Sigmoid colon (tissue), 7 donors: ENCODE measurements around the gene PDK1. TPM values are rescaled to one million over a fixed set of nuclear protein-coding genes. Genes with fewer than 3 reads are reported as not detected.
A peak's percentile ranks its signal among the peaks of the same experiment; 100 is the strongest.

Experiments used
- DNase-seq: peaks from one replicate; pipeline ENCODE4 v3.0.0-alpha.2; 2019
- H3K27ac ChIP-seq, 4 donors: fragments of 200-600 bp; sonication (generic); one replicate each; pipeline ENCODE4 v1.5.1; 2016 to 2019; ENCODE audit warnings: mild to moderate bottlenecking in 1 of 4
- H3K27me3 ChIP-seq, 3 donors: fragments of 200-600 bp; sonication (generic); one replicate each; pipeline ENCODE4 v1.5.1; 2019; ENCODE audit warnings: mild to moderate bottlenecking in 1 of 3
- H3K36me3 ChIP-seq, 4 donors: fragments of 200-600 bp; sonication (generic); one replicate each; pipeline ENCODE4 v1.5.1; 2016 to 2019
- H3K4me1 ChIP-seq, 4 donors: fragments of 200-600 bp; sonication (generic); one replicate each; pipeline ENCODE4 v1.5.1; 2017 to 2019
- H3K4me3 ChIP-seq, 4 donors: fragments of 200-600 bp; sonication (generic); one replicate each; pipeline ENCODE4 v1.5.1; 2017 to 2019; ENCODE audit warnings: mild to moderate bottlenecking in 2 of 4, moderate library complexity in 1 of 4
- H3K9me3 ChIP-seq, 4 donors: fragments of 200-600 bp in 3 of 4; sonication (generic) in 3 of 4; one replicate each; pipeline versions ENCODE4 v1.5.1 to v1.6.1; 2013 to 2019
- EP300 ChIP-seq, 4 donors: sonication (generic); formaldehyde crosslinking; IDR thresholded peaks; one replicate each; pipeline ENCODE4 v1.6.1; 2017; ENCODE audit warnings: antibody characterized with exemption in 4 of 4
- POLR2A ChIP-seq, 2 donors: fragments of 450-650 bp; IDR thresholded peaks; one replicate each; pipeline ENCODE4 v1.6.1; 2016; ENCODE audit warnings: antibody characterized with exemption in 2 of 2, mild to moderate bottlenecking in 2 of 2, moderate library complexity in 2 of 2
- POLR2AphosphoS5 ChIP-seq, 4 donors: sonication (generic); formaldehyde crosslinking; IDR thresholded peaks; one replicate each; pipeline ENCODE4 v1.6.1; 2017; ENCODE audit warnings: antibody characterized with exemption in 4 of 4
- WGBS, 2 donors: extraction: QIAGEN DNeasy Blood & Tissue Kit; methylation state at CpG; one replicate each; pipeline ENCODE4 v1.1.7; 2013; 5-methylcytosine and 5-hydroxymethylcytosine counted together
- intact Hi-C: fragments of 100-400 bp; cut with DNase I; formaldehyde crosslinking; loops from one replicate; pipeline ENCODE4 v1.15.1; 2023
- polyA plus RNA-seq, 3 donors: library from polyadenylated mRNA; stranded (reverse); fragments of 200-250 nt; gene quantifications; one replicate each; pipeline ENCODE4 v1.2.3, GENCODE V29; 2013
- total RNA-seq, 4 donors: library from RNA; depleted of rRNA; stranded (reverse); fragments of >200 nt; gene quantifications; one replicate each; pipeline ENCODE4 v1.1.0, GENCODE V29; 2016
- TF ChIP-seq, protein P1 (sequence below), 4 experiments: fragments of 450-650 bp in 3 of 4; fragments of 200-600 bp in 1 of 4; IDR thresholded peaks; one replicate each; pipeline ENCODE4 v1.5.1; 2016 to 2019; ENCODE audit warnings: antibody characterized with exemption in 4 of 4, mild to moderate bottlenecking in 3 of 4, moderate library complexity in 2 of 4
- donor health status: healthy with polysubstance abuse.
- donor health status: Bipolar disorder and iron deficiency.
- donor health status: healthy.

The PDK1 gene
- total and polyA plus RNA-seq, 7 donors: 3.5 to 15.0 (median 6.4) TPM

DNA sequence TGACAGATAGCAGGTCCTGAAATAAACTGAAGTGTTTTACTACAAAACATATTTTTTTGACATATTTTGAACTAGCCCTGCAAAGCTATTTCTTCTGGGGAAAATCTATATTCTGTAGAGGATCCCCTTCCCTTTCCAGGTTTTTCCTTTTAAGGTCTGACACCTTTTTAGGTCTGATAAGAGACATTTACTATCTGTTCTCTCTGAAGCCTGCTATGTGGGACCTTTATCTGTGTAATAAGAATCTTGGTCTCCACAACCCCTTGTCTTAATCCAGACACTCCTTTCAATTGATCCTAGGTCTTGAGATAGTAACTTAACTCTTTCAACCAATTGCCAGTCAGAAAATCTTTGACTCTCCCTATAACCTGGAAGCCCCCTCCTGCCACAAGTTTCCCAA lies 5.5 kb upstream of the PDK1 start:
- intact Hi-C loops: loop anchor here (10.0 kb wide), 1 partner anchor 504 kb away; no protein-coding TSS in a partner anchor
- TF ChIP-seq, protein P1, sequence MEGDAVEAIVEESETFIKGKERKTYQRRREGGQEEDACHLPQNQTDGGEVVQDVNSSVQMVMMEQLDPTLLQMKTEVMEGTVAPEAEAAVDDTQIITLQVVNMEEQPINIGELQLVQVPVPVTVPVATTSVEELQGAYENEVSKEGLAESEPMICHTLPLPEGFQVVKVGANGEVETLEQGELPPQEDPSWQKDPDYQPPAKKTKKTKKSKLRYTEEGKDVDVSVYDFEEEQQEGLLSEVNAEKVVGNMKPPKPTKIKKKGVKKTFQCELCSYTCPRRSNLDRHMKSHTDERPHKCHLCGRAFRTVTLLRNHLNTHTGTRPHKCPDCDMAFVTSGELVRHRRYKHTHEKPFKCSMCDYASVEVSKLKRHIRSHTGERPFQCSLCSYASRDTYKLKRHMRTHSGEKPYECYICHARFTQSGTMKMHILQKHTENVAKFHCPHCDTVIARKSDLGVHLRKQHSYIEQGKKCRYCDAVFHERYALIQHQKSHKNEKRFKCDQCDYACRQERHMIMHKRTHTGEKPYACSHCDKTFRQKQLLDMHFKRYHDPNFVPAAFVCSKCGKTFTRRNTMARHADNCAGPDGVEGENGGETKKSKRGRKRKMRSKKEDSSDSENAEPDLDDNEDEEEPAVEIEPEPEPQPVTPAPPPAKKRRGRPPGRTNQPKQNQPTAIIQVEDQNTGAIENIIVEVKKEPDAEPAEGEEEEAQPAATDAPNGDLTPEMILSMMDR (IDR thresholded peaks at IDR 0.05): no peak
- no peak for TF ChIP-seq EP300 (IDR thresholded peaks at IDR 0.05)
- TF ChIP-seq POLR2A (IDR thresholded peaks at IDR 0.05): no peak
- TF ChIP-seq POLR2AphosphoS5 (IDR thresholded peaks at IDR 0.05): no peak
- Histone ChIP-seq H3K9me3 (no peaks in the 10 kb centered on the region), H3K27ac (no peak overlapping the region), H3K4me3 (no peak overlapping the region), H3K4me1 (peaks cover 0 to 5% (median 0%) of the 10 kb centered on the region in 4 donors), H3K27me3 (no peaks in the 10 kb centered on the region), H3K36me3 (no peaks in the 10 kb centered on the region)
- DNase-seq: no peak

DNA sequence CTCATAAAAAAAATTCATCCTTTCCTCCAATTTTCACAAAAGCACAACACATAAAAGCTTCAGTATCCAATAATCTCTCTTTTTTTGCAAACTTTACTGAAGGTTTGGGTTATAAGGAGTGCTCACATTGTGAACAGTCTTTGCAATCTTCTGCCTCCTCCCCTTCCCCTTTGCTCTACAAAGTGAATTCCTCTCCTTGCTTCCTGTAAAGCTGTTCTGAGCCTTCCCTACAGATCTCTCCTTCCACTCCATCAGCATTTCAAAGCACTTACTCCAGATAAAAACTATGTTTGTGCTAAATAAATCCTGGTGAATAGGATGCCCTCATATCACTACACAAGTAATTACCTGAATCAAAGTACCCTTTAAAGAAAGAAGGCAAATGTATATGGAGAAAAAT lies 4.6 kb upstream of the PDK1 start:
- TF ChIP-seq POLR2A (IDR thresholded peaks at IDR 0.05): no peak
- no peak for TF ChIP-seq POLR2AphosphoS5 (IDR thresholded peaks at IDR 0.05)
- TF ChIP-seq EP300 (IDR thresholded peaks at IDR 0.05): no peak
- TF ChIP-seq, protein P1 (IDR thresholded peaks at IDR 0.05): no peak
- intact Hi-C loops: loop anchor here (10.0 kb wide), 1 partner anchor 504 kb away; no protein-coding TSS in a partner anchor

DNA sequence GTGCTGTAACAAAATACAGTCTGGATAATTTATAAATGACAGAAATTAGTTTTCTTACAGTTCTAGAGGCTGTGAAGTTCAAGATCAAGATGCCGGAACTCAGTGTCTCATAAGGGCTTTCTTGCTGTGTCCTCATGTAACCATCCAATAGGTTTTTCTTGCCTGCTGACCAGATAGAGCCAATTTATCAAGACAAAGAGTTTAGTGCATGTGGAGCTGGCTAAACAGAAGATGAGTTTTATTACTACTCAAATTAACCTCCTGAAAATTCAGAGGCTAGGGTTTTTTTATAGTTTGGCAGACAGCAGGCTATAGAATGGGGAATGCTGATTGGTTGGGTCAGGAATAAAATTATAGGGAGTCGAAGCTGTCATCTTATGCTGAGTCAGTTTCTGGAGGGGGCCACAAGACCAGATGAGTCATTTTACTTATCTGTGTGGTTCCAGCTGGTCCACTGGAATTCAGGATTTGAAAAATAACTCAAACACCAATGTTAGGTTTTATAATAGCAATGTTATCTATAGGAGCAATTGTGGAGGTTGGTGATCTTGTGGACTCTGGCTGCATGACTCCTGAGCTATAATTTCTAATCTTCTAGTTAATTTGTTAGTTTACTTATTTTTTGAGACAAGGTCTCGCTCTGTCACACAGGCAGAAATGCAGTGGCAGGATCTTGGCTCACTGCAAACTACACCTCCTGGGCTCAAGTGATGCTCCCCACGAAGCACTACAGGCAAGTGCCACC lies 3.2 kb upstream of the PDK1 start:
- H3K27ac ChIP-seq: no peak overlapping the region
- intact Hi-C loops: loop anchor here (10.0 kb wide), 1 partner anchor 502 kb away; no protein-coding TSS in a partner anchor
- TF ChIP-seq EP300 (IDR thresholded peaks at IDR 0.05) (no peak), POLR2A (IDR thresholded peaks at IDR 0.05) (no peak), POLR2AphosphoS5 (IDR thresholded peaks at IDR 0.05) (no peak)
- TF ChIP-seq, protein P1 (IDR thresholded peaks at IDR 0.05): no peak

More for the DNA sequence above, 4.6 kb upstream of the PDK1 start:
- no peaks in the 10 kb centered on the region for H3K36me3 ChIP-seq
- no peaks in the 10 kb centered on the region for H3K9me3 ChIP-seq
- H3K27me3 ChIP-seq: no peaks in the 10 kb centered on the region
- H3K4me3 ChIP-seq: no peak overlapping the region
- H3K4me1 ChIP-seq: peaks cover 0 to 5% (median 0%) of the 10 kb centered on the region in 4 donors
- H3K27ac ChIP-seq: no peak overlapping the region
- no peak for DNase-seq

DNA sequence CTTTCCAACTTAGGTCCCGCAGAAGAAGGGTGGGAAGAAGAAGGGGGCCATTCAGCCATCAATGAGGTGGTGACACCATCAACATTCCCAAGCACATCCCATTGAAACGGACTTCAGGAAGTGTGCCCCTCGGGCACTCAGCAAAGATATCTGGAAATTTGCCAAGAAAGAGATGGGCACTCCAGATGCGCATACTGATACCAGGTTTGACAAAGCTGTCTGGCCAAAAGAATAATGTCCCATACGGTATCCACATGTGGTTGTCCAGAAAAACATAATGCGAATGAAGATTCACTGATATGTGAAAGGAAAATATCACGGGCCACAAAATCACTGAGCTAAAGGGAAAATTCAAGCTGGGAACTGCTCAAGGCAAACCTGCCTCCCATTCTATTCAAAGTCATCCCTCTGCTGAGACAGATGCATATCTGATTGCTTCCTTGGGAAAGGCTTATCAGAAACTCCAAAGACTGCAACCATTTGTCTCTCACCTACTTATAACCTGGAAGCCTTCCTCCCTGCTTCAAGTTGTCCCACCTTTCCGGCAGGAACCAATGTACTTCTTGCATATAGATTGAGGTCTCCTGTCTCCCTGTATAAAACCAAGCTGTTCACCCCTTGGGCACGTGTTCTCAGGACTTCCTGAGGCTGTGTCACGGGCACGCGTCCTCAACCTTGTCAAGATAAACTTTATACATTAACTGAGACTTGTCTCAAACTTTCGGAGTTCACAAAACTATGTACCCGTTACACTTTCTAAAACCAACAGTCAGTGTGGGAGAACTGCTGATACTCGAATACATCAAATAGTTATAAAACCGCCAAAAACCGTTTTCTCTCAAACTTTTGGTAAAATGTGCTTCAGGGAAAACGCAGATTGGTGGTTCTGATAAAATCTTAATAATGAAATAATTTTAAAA lies 1.3 kb upstream of the PDK1 start:
- peaks cover 0 to 17% (median 10%) of the 10 kb centered on the region in 4 donors for H3K4me1 ChIP-seq
- TF ChIP-seq EP300 (IDR thresholded peaks at IDR 0.05) (no peak), POLR2AphosphoS5 (IDR thresholded peaks at IDR 0.05) (no peak), POLR2A (IDR thresholded peaks at IDR 0.05) (no peak)
- TF ChIP-seq, protein P1 (IDR thresholded peaks at IDR 0.05): no peak
- peak overlapping the region; percentile 48 to 98 (median 82) for H3K4me3 ChIP-seq
- intact Hi-C loops: loop anchor here (5.0 to 10.0 kb wide), 2 partner anchors 452 to 500 kb away; partner anchors contain the start of gene DLX2
- peak overlapping the region; percentile 85 to 96 (median 91) for H3K27ac ChIP-seq
- H3K27me3 ChIP-seq: no peaks in the 10 kb centered on the region
- H3K36me3 ChIP-seq: no peaks in the 10 kb centered on the region
- DNase-seq: no peak
- 67 to 71% methylated on average over 18 of the region's 18 CpGs for WGBS, 2 donors
- H3K9me3 ChIP-seq: no peaks in the 10 kb centered on the region

More for the DNA sequence above, 3.2 kb upstream of the PDK1 start:
- H3K36me3 ChIP-seq: no peaks in the 10 kb centered on the region
- no peak overlapping the region for H3K4me3 ChIP-seq
- peaks cover 0 to 17% (median 10%) of the 10 kb centered on the region in 4 donors for H3K4me1 ChIP-seq
- H3K9me3 ChIP-seq: no peaks in the 10 kb centered on the region
- H3K27me3 ChIP-seq: no peaks in the 10 kb centered on the region
- no peak for DNase-seq
- WGBS, 2 donors: 86 to 94% methylated on average over 4 of the region's 4 CpGs
